ENCODE results near the gene ALG3.

ALG3 gene

GRCh38 chr3:184196536-184196935 is 52.2 kb downstream of the ALG3 start:
- no peak for DNase-seq (ENCODE audit: low read depth in 2 of 2)
- TF ChIP-seq, protein P1, sequence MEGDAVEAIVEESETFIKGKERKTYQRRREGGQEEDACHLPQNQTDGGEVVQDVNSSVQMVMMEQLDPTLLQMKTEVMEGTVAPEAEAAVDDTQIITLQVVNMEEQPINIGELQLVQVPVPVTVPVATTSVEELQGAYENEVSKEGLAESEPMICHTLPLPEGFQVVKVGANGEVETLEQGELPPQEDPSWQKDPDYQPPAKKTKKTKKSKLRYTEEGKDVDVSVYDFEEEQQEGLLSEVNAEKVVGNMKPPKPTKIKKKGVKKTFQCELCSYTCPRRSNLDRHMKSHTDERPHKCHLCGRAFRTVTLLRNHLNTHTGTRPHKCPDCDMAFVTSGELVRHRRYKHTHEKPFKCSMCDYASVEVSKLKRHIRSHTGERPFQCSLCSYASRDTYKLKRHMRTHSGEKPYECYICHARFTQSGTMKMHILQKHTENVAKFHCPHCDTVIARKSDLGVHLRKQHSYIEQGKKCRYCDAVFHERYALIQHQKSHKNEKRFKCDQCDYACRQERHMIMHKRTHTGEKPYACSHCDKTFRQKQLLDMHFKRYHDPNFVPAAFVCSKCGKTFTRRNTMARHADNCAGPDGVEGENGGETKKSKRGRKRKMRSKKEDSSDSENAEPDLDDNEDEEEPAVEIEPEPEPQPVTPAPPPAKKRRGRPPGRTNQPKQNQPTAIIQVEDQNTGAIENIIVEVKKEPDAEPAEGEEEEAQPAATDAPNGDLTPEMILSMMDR (IDR thresholded peaks at IDR 0.05; ENCODE audit: low read depth, low read length) = no peak
- no peak overlapping the region for H3K4me3 ChIP-seq (replicated peaks in 1 of 2; ENCODE audit: low read depth in 2 of 2, low read length in 2 of 2)

DNA sequence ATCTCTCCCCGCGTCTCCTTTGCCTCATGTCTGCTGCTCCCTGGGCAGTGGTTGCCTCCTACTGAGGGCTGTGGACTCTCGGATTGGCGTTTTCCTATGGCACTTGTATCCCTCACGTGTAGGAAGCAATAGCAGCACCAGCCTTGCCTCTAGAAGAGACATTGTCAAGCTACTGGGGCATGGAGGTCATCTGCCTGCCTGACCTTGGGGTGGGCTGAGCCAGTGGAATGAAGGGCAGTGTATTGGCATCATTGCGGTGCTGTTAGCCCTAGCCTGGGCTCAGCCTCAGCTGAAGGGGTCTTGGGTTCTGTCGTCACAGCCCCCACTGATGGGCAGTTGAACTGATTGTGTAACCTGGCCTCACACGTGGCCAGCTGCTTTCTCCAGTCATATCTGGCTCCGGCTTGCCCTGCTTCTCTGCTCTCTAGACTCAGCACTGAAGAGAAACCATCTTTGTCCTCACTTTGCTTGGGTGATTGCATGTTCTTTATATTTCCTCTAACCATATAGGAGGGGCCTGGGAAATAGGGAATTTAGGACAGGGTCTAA is 54.7 kb downstream of the ALG3 start:
- DNase-seq (ENCODE audit: low read depth in 2 of 2) = no peak
- TF ChIP-seq, protein P1 (IDR thresholded peaks at IDR 0.05; ENCODE audit: low read depth, low read length) = no peak
- H3K4me3 ChIP-seq (replicated peaks in 1 of 2; ENCODE audit: low read depth in 2 of 2, low read length in 2 of 2) = no peak overlapping the region

GRCh38 chr3:184192889-184193288 is 55.9 kb downstream of the ALG3 start:
- TF ChIP-seq, protein P1 (IDR thresholded peaks at IDR 0.05; ENCODE audit: low read depth, low read length) = no peak
- DNase-seq (ENCODE audit: low read depth in 2 of 2) = no peak

More at GRCh38 chr3:184192889-184193288, 55.9 kb downstream of the ALG3 start:
- H3K4me3 ChIP-seq (replicated peaks in 1 of 2; ENCODE audit: low read depth in 2 of 2, low read length in 2 of 2) = no peak overlapping the region

Data from cardiac fibroblast (primary cell).